ENCODE measurements around the gene NAIF1.
A peak's percentile ranks its signal among the peaks of the same experiment; 100 is the strongest.

NAIF1 gene

GRCh38 chr9:128102861-128103588, 35.9 kb upstream of the NAIF1 start:
- DNase-seq (ENCODE audit: low read depth, low spot score), result no peak

- no peak for DNase-seq (ENCODE audit: low read depth, low spot score)
Observed at GRCh38 chr9:128102196-128102595, 35.1 kb upstream of the NAIF1 start.

DNA sequence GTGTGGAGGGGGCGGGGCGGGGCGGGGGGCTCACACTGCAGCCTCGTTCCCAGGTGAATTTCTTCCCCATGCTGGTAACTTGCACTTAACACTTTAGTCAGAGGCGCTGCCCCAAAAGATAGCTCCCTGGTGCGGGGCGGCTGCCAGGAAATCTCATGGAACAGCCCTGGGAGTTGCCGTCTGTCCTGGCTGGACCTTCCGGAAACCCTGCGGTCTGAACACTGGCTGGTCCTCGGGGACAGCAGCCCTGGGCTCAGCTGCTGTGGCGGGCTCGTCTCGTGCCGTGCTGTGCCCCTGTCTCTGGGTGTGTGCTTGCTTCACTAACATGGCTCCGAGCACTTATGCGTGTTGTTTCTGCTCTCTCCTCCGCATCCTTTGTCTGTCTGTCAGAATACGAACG, 34.6 kb upstream of the NAIF1 start:
- no peak for DNase-seq (ENCODE audit: low read depth, low spot score)

DNA sequence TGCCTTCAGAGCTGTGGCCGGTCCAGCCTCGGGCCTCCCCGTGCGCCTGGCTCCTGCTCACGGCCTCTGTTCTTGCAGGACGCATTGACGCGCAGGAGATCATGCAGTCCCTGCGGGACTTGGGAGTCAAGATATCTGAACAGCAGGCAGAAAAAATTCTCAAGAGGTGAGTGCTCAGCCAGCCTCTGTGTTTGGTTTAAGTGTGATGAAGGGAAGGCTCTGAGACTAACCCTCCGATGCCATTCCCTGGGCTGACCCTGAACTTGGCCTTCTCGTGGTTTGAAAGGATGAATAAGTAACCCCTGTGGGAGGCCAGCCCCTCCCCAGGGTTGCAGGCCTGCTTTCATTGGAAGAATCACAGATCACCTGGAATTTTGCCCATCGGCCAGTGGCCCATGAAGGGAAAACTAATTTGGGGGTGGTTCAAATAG, 34.1 kb upstream of the NAIF1 start:
- DNase-seq (ENCODE audit: low read depth, low spot score), result no peak

GRCh38 chr9:128100581-128100980, 33.5 kb upstream of the NAIF1 start:
- DNase-seq (ENCODE audit: low read depth, low spot score), result no peak

DNA sequence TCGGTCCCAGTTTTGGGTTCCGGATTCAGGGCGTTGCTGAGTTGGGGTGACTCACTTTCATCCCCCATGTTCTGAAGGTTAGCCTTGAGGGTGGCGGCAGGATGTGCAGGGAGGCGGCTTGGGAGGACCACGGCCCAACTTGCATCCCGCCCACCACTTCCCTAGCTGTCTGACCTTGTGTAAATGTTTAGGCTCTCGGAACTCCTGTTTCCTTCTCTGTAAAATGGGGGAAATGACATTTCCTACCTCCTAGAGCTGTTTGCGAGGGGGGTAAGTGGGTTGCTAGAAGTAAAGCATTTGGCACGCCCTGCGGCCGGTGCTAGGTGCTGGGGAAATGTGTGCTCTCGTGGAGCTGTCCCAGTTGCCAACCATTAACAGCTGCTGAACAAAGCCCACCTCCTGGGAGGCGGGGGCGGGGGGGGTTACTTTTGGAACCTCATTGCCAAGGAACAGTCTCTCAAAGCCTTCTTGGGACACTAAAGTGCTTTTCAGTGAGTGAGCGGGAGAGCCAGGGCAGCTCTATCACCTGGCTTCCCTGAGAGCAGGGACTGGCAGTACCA, 32.9 kb upstream of the NAIF1 start:
- no peak for DNase-seq (ENCODE audit: low read depth, low spot score)

GRCh38 chr9:128099231-128099931, 32.3 kb upstream of the NAIF1 start:
- DNase-seq (ENCODE audit: low read depth, low spot score), result no peak

DNA sequence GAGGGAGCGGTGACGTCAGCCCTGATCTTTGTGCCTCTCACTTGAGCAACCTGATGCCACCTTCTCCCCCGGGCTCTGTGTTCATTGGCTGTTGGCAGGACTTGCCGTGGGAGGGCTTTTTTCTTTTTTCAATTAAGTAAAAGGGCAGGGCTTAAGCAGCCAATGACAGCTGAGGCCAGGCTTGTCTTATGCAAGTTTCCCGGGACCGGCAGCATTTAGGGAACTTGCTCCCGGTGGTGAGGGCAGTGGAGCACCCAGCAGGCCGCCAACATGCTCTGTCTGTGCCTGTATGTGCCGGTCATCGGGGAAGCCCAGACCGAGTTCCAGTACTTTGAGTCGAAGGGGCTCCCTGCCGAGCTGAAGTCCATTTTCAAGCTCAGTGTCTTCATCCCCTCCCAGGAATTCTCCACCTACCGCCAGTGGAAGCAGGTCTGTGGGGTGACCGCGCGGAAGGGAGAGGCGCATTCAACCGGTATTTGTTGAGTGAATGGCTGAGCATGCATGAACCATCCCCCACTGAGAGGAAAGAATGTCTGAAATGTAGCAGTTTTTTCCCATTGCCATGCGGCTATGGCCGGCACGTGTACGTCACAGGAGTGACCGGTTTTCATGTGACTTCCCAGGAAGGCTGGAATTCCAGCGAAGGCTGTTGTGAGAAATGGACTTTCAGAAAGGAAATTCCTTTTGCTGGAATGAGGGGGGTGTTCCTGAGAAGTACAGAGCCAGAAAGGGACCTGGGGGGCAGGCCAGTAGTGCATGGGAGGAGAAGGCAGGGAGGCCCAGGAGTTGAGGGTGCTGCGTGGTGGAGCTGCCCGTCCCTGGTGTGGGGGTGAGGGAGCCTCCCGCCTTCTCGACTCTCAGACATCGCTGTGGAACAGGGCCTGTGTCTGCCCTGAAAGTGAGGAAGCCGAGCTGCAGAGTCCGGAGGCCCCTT, 31.4 kb upstream of the NAIF1 start:
- DNase-seq (ENCODE audit: low read depth, low spot score), result peak; percentile 97

DNA sequence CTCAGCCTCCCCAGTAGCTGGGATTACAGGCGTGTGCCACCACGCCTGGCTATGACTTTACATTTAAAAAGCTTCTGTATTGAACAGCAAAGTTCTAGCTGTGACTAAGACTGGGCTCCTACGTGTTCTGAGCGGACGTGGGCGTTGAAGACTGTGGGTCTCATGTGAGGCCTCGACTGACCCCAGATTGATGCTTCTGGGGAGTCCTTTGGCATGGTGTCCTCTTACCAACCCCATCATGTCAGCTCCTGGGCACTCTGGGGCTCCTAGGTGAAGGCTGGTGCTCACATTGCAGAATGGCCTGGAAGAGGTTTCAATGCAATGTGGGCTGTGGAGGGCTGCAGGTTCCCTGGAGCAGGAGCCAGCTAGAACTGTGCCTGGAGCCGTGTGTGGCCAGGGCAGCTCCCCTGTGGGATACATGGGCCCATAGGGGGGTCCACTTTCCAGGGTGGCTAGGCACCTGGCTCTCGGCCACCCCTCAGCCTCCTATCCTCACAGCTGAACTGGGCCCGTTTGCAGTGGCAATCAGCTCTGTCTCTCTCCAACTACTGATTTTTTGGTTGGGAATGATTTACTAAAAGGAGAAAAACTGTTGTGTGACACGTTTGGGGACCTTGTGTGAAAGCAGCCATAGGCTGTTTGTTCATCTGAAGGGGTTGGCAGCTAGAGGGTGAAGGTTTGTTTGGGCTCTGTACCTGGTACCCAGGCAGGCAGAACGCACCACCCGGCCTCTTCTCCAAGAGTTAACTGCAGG, 30.6 kb upstream of the NAIF1 start:
- no peak for DNase-seq (ENCODE audit: low read depth, low spot score)

- DNase-seq (ENCODE audit: low read depth, low spot score), result no peak
Observed at GRCh38 chr9:128096616-128097536, 29.8 kb upstream of the NAIF1 start.

GRCh38 chr9:128094950-128095544, 27.9 kb upstream of the NAIF1 start:
- no peak for DNase-seq (ENCODE audit: low read depth, low spot score)

DNA sequence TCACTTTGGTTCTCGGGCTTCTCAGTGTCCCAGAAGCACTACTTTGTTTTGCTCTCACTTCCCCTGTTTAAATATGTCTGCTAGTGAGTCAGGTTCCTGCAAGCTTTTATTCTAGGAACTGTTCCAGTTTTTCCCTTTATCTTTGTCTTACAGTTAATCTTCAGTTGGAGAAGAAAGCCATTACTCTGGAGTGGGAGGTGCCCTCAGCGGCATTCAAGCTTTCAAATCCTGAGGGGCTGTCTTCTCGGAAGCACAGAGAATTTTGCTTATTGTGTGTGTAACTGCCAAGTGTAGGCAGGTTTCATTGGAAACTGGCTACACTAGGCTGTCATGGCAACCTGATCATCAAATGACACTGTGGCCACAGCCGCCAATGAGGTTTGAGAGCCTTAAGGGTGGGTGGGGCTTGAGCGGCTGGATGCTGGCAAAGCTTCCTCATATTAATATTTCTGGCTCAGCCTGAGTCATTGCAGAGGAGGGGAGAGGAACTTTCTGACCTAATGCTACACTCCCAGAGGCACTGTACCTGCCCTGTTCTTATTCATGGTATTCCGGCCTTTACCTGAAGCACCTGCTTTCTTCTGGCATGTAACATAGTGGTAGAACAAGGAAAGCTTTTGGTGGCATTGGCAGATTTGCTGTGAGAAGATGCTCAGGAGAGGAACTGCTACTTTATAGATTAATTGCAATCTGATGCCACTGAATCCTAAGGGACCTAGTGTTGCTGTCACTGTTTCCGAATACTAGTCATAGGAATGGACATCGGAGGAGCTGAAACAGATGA, 27.2 kb upstream of the NAIF1 start:
- DNase-seq (ENCODE audit: low read depth, low spot score), result no peak

- no peak for DNase-seq (ENCODE audit: low read depth, low spot score)
Observed at GRCh38 chr9:128093011-128093410, 25.9 kb upstream of the NAIF1 start.

DNA sequence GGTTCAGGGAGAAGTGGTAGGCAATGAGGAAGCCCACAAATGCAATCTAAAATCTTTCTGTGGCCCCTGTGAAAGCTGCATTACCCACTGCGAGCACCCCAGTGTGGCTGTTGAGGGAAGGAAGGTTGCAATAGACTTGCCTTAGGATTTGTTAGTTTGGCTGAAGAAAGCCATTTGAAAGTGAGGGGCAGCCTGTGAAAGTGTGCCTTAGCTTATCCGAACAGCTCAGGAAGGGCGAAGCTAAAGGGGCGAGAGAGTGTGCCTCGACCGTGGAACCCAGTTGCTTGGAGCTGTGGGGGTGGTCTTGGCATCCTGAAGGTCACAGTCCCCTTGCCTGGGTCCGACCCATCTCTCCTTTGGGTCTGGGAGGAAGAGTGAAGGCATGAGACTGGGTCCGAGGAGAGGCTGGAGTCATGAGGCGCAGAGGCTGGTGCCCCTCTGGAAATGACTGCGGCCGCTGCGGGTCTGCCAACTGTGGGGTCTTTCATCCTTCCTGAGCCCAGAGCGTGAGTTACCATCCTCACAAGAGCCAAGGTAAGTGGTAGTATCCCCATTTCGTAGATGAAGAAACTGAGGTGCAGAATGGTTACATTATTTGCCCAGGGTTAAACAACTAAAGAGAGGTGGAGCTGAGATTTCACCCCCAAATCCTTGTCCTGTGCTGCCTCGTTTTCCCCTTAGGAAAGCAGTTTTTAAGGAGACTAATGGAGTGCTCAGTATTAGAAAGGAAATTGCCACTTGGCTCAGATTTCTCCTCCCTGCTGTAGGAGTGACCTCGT, 25.3 kb upstream of the NAIF1 start:
- DNase-seq (ENCODE audit: low read depth, low spot score), result no peak

DNA sequence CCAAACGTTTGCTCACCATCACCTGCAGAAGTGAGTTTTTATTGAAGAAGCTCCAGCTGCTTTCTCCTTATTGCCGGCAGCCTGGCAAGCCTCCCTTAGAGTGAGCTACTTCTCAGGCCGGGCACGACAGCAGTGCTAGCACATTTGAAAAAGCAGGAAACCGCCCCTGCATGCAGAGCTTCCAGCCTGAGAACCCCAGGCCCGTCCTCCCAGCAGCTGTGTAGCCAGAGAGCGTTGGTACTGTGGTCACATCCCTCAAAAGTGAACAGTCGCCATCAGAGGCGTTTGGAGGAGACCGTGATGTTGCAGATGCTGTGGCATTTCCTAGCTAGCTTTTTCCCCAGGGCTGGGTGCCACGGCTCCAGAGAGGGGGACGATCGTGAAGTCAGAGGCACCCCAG, 24.5 kb upstream of the NAIF1 start:
- no peak for DNase-seq (ENCODE audit: low read depth, low spot score)

- DNase-seq (ENCODE audit: low read depth, low spot score), result peak; percentile 80
Observed at GRCh38 chr9:128091144-128091543, 24.0 kb upstream of the NAIF1 start.

DNA sequence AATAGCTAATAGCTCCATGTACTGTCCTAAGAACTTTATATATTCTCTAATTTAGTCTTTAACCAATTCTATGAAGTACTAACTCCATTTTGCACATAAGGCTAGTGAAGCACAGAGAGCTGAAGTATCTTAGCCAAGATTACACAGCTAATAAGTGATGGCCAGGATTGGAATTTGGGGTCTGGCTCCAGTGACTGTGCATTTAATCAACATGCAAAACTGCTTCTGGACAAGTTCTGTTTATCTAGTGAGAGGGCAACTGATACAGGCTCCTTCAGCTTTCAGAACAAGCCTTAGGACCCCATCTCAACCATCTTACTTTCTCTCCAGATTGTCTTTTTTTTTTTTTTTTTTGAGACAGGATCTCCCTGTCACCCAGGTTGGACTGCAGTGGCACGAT, 22.2 kb upstream of the NAIF1 start:
- DNase-seq (ENCODE audit: low read depth, low spot score), result no peak

All from iPS DF 19.7 (cell line).